ENCODE measurements around the gene ZBTB48. TPM values are rescaled to one million over a fixed set of nuclear protein-coding genes. Genes with fewer than 3 reads are reported as not detected.

ZBTB48 gene
- total RNA-seq, 1 donor from 2014 or later = 9.1 TPM

- TF ChIP-seq POLR2AphosphoS5 (IDR thresholded peaks at IDR 0.05; ENCODE audit: insufficient read depth in 1 of 2, low read depth in 1 of 2) = no peak
- TF ChIP-seq, protein P1, sequence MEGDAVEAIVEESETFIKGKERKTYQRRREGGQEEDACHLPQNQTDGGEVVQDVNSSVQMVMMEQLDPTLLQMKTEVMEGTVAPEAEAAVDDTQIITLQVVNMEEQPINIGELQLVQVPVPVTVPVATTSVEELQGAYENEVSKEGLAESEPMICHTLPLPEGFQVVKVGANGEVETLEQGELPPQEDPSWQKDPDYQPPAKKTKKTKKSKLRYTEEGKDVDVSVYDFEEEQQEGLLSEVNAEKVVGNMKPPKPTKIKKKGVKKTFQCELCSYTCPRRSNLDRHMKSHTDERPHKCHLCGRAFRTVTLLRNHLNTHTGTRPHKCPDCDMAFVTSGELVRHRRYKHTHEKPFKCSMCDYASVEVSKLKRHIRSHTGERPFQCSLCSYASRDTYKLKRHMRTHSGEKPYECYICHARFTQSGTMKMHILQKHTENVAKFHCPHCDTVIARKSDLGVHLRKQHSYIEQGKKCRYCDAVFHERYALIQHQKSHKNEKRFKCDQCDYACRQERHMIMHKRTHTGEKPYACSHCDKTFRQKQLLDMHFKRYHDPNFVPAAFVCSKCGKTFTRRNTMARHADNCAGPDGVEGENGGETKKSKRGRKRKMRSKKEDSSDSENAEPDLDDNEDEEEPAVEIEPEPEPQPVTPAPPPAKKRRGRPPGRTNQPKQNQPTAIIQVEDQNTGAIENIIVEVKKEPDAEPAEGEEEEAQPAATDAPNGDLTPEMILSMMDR (IDR thresholded peaks at IDR 0.05) = no peak
- TF ChIP-seq POLR2A (IDR thresholded peaks at IDR 0.05) = no peak
- H3K36me3 ChIP-seq = peaks cover 0 to 32% of the 10 kb centered on the region in 2 donors
- intact Hi-C loops (cut with DNase I) = no loop called here
- H3K27me3 ChIP-seq = no peaks in the 10 kb centered on the region
- peaks cover 64% of the 10 kb centered on the region for H3K4me1 ChIP-seq
- H3K27ac ChIP-seq = no peak overlapping the region
- H3K9me3 ChIP-seq = no peaks in the 10 kb centered on the region
- DNase-seq (ENCODE audit: extremely low spot score in 2 of 2) = no peak
- H3K4me3 ChIP-seq = no peak overlapping the region
These were observed 6.6 kb downstream of the ZBTB48 start for GRCh38 chr1:6586404-6586816.

GRCh38 chr1:6587261-6588005, 7.6 kb downstream of the ZBTB48 start:
- Histone ChIP-seq H3K27me3 (no peaks in the 10 kb centered on the region), H3K4me3 (no peak overlapping the region), H3K36me3 (peaks cover 0 to 42% of the 10 kb centered on the region in 2 donors), H3K27ac (no peak overlapping the region), H3K4me1 (peaks cover 64% of the 10 kb centered on the region), H3K9me3 (no peaks in the 10 kb centered on the region)
- TF ChIP-seq POLR2A (IDR thresholded peaks at IDR 0.05) (no peak), POLR2AphosphoS5 (IDR thresholded peaks at IDR 0.05; ENCODE audit: insufficient read depth in 1 of 2, low read depth in 1 of 2) (no peak)
- TF ChIP-seq, protein P1 (IDR thresholded peaks at IDR 0.05) = no peak
- DNase-seq (ENCODE audit: extremely low spot score in 2 of 2) = peak in 1 of 2 donors; percentile 83
- intact Hi-C loops (cut with DNase I) = no loop called here

GRCh38 chr1:6588128-6588892, 8.5 kb downstream of the ZBTB48 start:
- no peaks in the 10 kb centered on the region for H3K27me3 ChIP-seq
- no peaks in the 10 kb centered on the region for H3K9me3 ChIP-seq
- no peak overlapping the region for H3K4me3 ChIP-seq
- intact Hi-C loops (cut with DNase I) = no loop called here
- peaks cover 0 to 51% of the 10 kb centered on the region in 2 donors for H3K36me3 ChIP-seq
- peak in 1 of 2 donors; percentile 83 for DNase-seq (ENCODE audit: extremely low spot score in 2 of 2)
- H3K27ac ChIP-seq = no peak overlapping the region
- TF ChIP-seq POLR2A (IDR thresholded peaks at IDR 0.05) (no peak), POLR2AphosphoS5 (IDR thresholded peaks at IDR 0.05; ENCODE audit: insufficient read depth in 1 of 2, low read depth in 1 of 2) (no peak)
- TF ChIP-seq, protein P1 (IDR thresholded peaks at IDR 0.05) = no peak
- H3K4me1 ChIP-seq = peaks cover 67% of the 10 kb centered on the region

- DNase-seq (ENCODE audit: extremely low spot score in 2 of 2) = no peak
- H3K27ac ChIP-seq = no peak overlapping the region
- peaks cover 0 to 58% of the 10 kb centered on the region in 2 donors for H3K36me3 ChIP-seq
- no peak overlapping the region for H3K4me3 ChIP-seq
- intact Hi-C loops (cut with DNase I) = no loop called here
- TF ChIP-seq, protein P1 (IDR thresholded peaks at IDR 0.05) = no peak
- no peak for TF ChIP-seq POLR2A (IDR thresholded peaks at IDR 0.05)
- TF ChIP-seq POLR2AphosphoS5 (IDR thresholded peaks at IDR 0.05; ENCODE audit: insufficient read depth in 1 of 2, low read depth in 1 of 2) = no peak
- peaks cover 68% of the 10 kb centered on the region for H3K4me1 ChIP-seq
- no peaks in the 10 kb centered on the region for H3K27me3 ChIP-seq
- H3K9me3 ChIP-seq = no peaks in the 10 kb centered on the region
These were observed 9.2 kb downstream of the ZBTB48 start for GRCh38 chr1:6588893-6589520.
